Endodermal cell (in vitro differentiated cells): Measurements from ENCODE around the gene PLEKHG4B. TPM values are rescaled to one million over a fixed set of nuclear protein-coding genes. Genes with fewer than 3 reads are reported as not detected.
A peak's percentile ranks its signal among the peaks of the same experiment; 100 is the strongest.
"Not testable (repeated sequence)": the region's sequence is repeated elsewhere in the genome, so short reads cannot be mapped to it uniquely, and the experiment has no call there.

Source experiments
- DNase-seq: peaks from one replicate; pipeline ENCODE4 v3.0.0-alpha.2; 2017
- H3K27ac ChIP-seq: 2 replicates; pipeline ENCODE4 v1.5.1; 2013; ENCODE audit warnings: mild to moderate bottlenecking, low read depth, low read length, moderate library complexity
- H3K27me3 ChIP-seq: 2 replicates; pipeline ENCODE4 v1.6.1; 2013; ENCODE audit warnings: mild to moderate bottlenecking, low read length, moderate library complexity; ENCODE audit not compliant: insufficient read depth, control insufficient read depth, poor library complexity, severe bottlenecking
- H3K36me3 ChIP-seq: 2 replicates; pipeline ENCODE4 v1.7.0; 2013; ENCODE audit warnings: mild to moderate bottlenecking, low read length, moderate library complexity; ENCODE audit not compliant: control insufficient read depth, insufficient read depth
- H3K4me1 ChIP-seq: one replicate; pipeline ENCODE4 v1.7.0; 2013; ENCODE audit warnings: low read length; ENCODE audit not compliant: control insufficient read depth, insufficient read depth
- H3K4me3 ChIP-seq: 2 replicates; pipeline ENCODE4 v1.5.1; 2013; ENCODE audit warnings: mild to moderate bottlenecking, low read length, moderate library complexity
- H3K9ac ChIP-seq: 2 replicates; pipeline ENCODE4 v1.6.1; 2013; ENCODE audit warnings: mild to moderate bottlenecking, low read length, moderate library complexity; ENCODE audit not compliant: poor library complexity, severe bottlenecking; ENCODE audit errors: extremely low read depth
- H3K9me3 ChIP-seq: 2 replicates; pipeline ENCODE4 v1.6.1; 2013; ENCODE audit warnings: mild to moderate bottlenecking, low read length, moderate library complexity; ENCODE audit not compliant: control insufficient read depth
- H3K27ac Mint-ChIP-seq: 2 replicates; pipeline ENCODE4 v1.8.0; 2020; ENCODE audit warnings: mixed read lengths
- H3K27me3 Mint-ChIP-seq: 2 replicates; pipeline ENCODE4 v1.8.0; 2021; ENCODE audit warnings: mild to moderate bottlenecking, mixed read lengths; ENCODE audit not compliant: insufficient read depth
- H3K36me3 Mint-ChIP-seq: 2 replicates; pipeline ENCODE4 v1.8.0; 2020; ENCODE audit warnings: low read depth, mixed read lengths
- H3K4me1 Mint-ChIP-seq: 2 replicates; pipeline ENCODE4 v1.8.0; 2020; ENCODE audit warnings: mixed read lengths
- H3K4me3 Mint-ChIP-seq: 2 replicates; pipeline ENCODE4 v1.8.0; 2020; ENCODE audit warnings: mild to moderate bottlenecking, moderate library complexity, mixed read lengths
- H3K9me3 Mint-ChIP-seq: 2 replicates; pipeline ENCODE4 v1.8.0; 2020; ENCODE audit warnings: mild to moderate bottlenecking, mixed read lengths
- WGBS, 2 experiments: methylation state at CpG; one replicate each; pipeline versions ENCODE4 v1.1.5 to v1.1.7; 2013; ENCODE audit warnings: missing lambda C conversion rate in 2 of 2, mixed read lengths in 1 of 2; ENCODE audit not compliant: insufficient coverage in 1 of 2, insufficient read length in 1 of 2; 5-methylcytosine and 5-hydroxymethylcytosine counted together
- total RNA-seq, 2 donors: library from RNA; stranded (reverse); fragmentation: NEBNext Ultra II Directional in 1 of 2; extraction: Animal tissue kit (Norgen Biotek cat#: 25700) in 1 of 2; gene quantifications; 2 replicates in 1 of 2; 3 replicates in 1 of 2; pipeline ENCODE4 v1.2.1, GENCODE V29; 2021
- TF ChIP-seq, protein P1 (sequence below): fragments of 200-600 bp; sonication (generic); conservative IDR thresholded peaks from 2 replicates; pipeline ENCODE4 v1.5.0; 2021; ENCODE audit warnings: antibody characterized with exemption, mild to moderate bottlenecking

PLEKHG4B gene
- total RNA-seq, 2 donors from 2014 or later = 16.3 to 22.8 TPM

- H3K4me3 ChIP-seq = no peak overlapping the region
- H3K9me3 ChIP-seq = no peaks in the 10 kb centered on the region
- peaks cover 14% of the 10 kb centered on the region for H3K4me1 Mint-ChIP-seq
- TF ChIP-seq, protein P1, sequence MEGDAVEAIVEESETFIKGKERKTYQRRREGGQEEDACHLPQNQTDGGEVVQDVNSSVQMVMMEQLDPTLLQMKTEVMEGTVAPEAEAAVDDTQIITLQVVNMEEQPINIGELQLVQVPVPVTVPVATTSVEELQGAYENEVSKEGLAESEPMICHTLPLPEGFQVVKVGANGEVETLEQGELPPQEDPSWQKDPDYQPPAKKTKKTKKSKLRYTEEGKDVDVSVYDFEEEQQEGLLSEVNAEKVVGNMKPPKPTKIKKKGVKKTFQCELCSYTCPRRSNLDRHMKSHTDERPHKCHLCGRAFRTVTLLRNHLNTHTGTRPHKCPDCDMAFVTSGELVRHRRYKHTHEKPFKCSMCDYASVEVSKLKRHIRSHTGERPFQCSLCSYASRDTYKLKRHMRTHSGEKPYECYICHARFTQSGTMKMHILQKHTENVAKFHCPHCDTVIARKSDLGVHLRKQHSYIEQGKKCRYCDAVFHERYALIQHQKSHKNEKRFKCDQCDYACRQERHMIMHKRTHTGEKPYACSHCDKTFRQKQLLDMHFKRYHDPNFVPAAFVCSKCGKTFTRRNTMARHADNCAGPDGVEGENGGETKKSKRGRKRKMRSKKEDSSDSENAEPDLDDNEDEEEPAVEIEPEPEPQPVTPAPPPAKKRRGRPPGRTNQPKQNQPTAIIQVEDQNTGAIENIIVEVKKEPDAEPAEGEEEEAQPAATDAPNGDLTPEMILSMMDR = no peak
- H3K27me3 Mint-ChIP-seq = no peaks in the 10 kb centered on the region
- 57 to 75% methylated on average over 8 to 14 of the region's 14 CpGs for WGBS, 2 experiments
- H3K36me3 Mint-ChIP-seq = peaks cover 26% of the 10 kb centered on the region
- DNase-seq = peak; percentile 56
- peaks cover 12% of the 10 kb centered on the region for H3K4me1 ChIP-seq
- H3K27ac ChIP-seq = no peak overlapping the region
- no peaks in the 10 kb centered on the region for H3K9me3 Mint-ChIP-seq
- peaks cover 31% of the 10 kb centered on the region for H3K36me3 ChIP-seq
- H3K27me3 ChIP-seq = no peaks in the 10 kb centered on the region
- H3K9ac ChIP-seq = no peak overlapping the region
- H3K27ac Mint-ChIP-seq = peak overlapping the region; percentile 67
- no peak overlapping the region for H3K4me3 Mint-ChIP-seq
Measured at GRCh38 chr5:207599-207998, 115.6 kb downstream of the PLEKHG4B start.

- TF ChIP-seq, protein P1 = no peak
- peaks cover 23% of the 10 kb centered on the region for H3K36me3 Mint-ChIP-seq
- H3K9me3 Mint-ChIP-seq = no peaks in the 10 kb centered on the region
Measured at GRCh38 chr5:208449-209114, 116.6 kb downstream of the PLEKHG4B start.

DNA sequence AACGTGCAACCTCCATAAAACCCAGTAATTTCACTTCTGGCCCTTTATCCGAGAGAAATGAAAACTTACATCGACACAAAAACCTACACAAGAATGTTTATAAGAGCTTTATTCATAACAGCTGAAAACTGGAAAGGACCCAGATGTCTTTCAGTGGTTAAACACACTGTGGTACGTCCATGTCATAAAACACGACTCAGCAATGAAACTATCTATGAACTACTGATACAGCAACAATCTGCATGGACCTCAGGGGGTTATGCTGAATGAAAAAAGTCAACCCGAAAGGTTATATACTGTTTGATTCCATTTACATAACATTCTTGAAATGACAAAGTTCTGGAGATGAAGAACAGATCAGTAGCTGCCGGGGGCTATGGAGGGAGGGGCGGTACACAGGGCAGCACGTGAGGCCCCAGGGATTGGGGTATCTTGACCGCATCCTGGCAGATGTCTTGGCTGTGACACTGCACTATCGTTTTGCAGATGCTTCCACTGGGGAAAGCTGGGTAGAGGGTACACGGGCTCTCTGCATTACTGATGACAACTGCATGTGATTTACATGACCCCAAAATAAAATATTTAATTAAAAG, 121.9 kb downstream of the PLEKHG4B start:
- Mint-ChIP-seq H3K9me3 (no peaks in the 10 kb centered on the region), H3K27ac (no peak overlapping the region), H3K36me3 (peaks cover 19% of the 10 kb centered on the region), H3K4me1 (peaks cover 3% of the 10 kb centered on the region), H3K27me3 (no peaks in the 10 kb centered on the region), H3K4me3 (no peak overlapping the region)
- H3K36me3 ChIP-seq = peaks cover 7% of the 10 kb centered on the region
- H3K9ac ChIP-seq = no peak overlapping the region
- no peak for DNase-seq
- no peak overlapping the region for H3K4me3 ChIP-seq
- no peaks in the 10 kb centered on the region for H3K9me3 ChIP-seq
- H3K27ac ChIP-seq = no peak overlapping the region
- H3K27me3 ChIP-seq = no peaks in the 10 kb centered on the region
- no peaks in the 10 kb centered on the region for H3K4me1 ChIP-seq
- TF ChIP-seq, protein P1 = no peak
- 93 to 96% methylated on average over 6 to 12 of the region's 12 CpGs for WGBS, 2 experiments

More at GRCh38 chr5:208449-209114, 116.6 kb downstream of the PLEKHG4B start:
- no peaks in the 10 kb centered on the region for H3K27me3 ChIP-seq
- no peaks in the 10 kb centered on the region for H3K9me3 ChIP-seq
- no peaks in the 10 kb centered on the region for H3K27me3 Mint-ChIP-seq
- peaks cover 27% of the 10 kb centered on the region for H3K36me3 ChIP-seq
- H3K4me3 ChIP-seq = no peak overlapping the region
- peaks cover 14% of the 10 kb centered on the region for H3K4me1 Mint-ChIP-seq
- DNase-seq = no peak
- H3K27ac ChIP-seq = no peak overlapping the region
- no peak overlapping the region for H3K4me3 Mint-ChIP-seq
- H3K4me1 ChIP-seq = peaks cover 12% of the 10 kb centered on the region
- H3K27ac Mint-ChIP-seq = no peak overlapping the region
- no peak overlapping the region for H3K9ac ChIP-seq
- 93 to 96% methylated on average over 7 to 15 of the region's 15 CpGs for WGBS, 2 experiments

DNA sequence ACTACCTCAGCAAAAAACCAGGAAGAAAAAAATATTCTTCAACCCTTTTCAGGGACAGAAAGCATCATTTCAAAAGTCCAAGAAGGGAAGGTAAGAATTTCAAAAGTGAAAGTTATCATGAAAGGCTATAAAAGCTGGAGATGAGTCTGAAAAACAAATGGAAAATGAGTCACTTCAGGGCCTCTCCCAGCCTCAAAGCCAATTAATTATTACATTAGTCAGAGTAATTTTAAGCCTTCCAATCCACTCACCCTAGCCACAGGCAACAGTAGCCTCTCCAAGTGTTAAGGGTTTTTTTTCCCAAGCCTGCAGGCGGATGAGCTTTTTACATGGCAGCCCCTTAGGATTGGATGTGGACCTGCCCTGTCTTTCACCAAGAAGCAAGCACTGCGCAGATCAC, 123.3 kb downstream of the PLEKHG4B start:
- not testable (repeated sequence) for H3K27me3 ChIP-seq, H3K4me3 ChIP-seq, H3K9ac ChIP-seq, H3K27ac Mint-ChIP-seq, H3K27me3 Mint-ChIP-seq, H3K36me3 ChIP-seq, H3K9me3 ChIP-seq, DNase-seq, H3K9me3 Mint-ChIP-seq, H3K27ac ChIP-seq, H3K4me1 ChIP-seq, H3K4me3 Mint-ChIP-seq
- Mint-ChIP-seq H3K4me1 (peaks cover 11% of the 10 kb centered on the region), H3K36me3 (peaks cover 19% of the 10 kb centered on the region)
- WGBS, 2 experiments = 83% methylated on average over 1 of the region's 2 CpGs; no CpG with 5 or more reads in 1 of the 2 experiments

- H3K9ac ChIP-seq, H3K4me1 ChIP-seq, H3K27ac ChIP-seq, H3K27me3 ChIP-seq, H3K4me3 Mint-ChIP-seq, H3K27me3 Mint-ChIP-seq, DNase-seq, H3K9me3 Mint-ChIP-seq, H3K9me3 ChIP-seq, H3K27ac Mint-ChIP-seq, H3K36me3 ChIP-seq, H3K4me3 ChIP-seq: not testable (repeated sequence)
- WGBS, 2 experiments = 91% methylated on average over 6 of the region's 10 CpGs; no CpG with 5 or more reads in 1 of the 2 experiments
- H3K4me1 Mint-ChIP-seq = peaks cover 17% of the 10 kb centered on the region
- H3K36me3 Mint-ChIP-seq = peaks cover 19% of the 10 kb centered on the region
Measured at GRCh38 chr5:216076-216475, 124.1 kb downstream of the PLEKHG4B start.
